Calu3 (cell line): Measurements from ENCODE around the gene DYRK2. TPM values are rescaled to one million over a fixed set of nuclear protein-coding genes. Genes with fewer than 3 reads are reported as not detected.
A peak's percentile ranks its signal among the peaks of the same experiment; 100 is the strongest.
"Not testable (repeated sequence)": the region's sequence is repeated elsewhere in the genome, so short reads cannot be mapped to it uniquely, and the experiment has no call there.

Experiments
- BruUV-seq: library from RNA; stranded (reverse); fragments of 400-500 nt; replicated peaks from 2 replicates; lab custom pipeline; 2021; lab: Mats Ljungman, UMichigan
- CTCF ChIA-PET: fragments of 300-600 bp; sonication (Branson Sonifier 250); formaldehyde crosslinking; loops from one replicate; lab custom pipeline; 2022; ENCODE audit warnings: antibody characterized with exemption; lab: Charles Lee
- DNase-seq: peaks from one replicate; pipeline ENCODE4 v3.0.0; 2022
- H3K27ac Mint-ChIP-seq: one replicate; pipeline ENCODE4 v1.8.0; 2022; ENCODE audit warnings: mixed read lengths; ENCODE audit not compliant: unreplicated experiment
- H3K27me3 Mint-ChIP-seq: one replicate; pipeline ENCODE4 v1.8.0; 2022; ENCODE audit warnings: mixed read lengths; ENCODE audit not compliant: unreplicated experiment
- H3K36me3 Mint-ChIP-seq: one replicate; pipeline ENCODE4 v1.8.0; 2022; ENCODE audit warnings: mild to moderate bottlenecking, moderate library complexity, mixed read lengths; ENCODE audit not compliant: insufficient read depth, unreplicated experiment
- H3K4me1 Mint-ChIP-seq: one replicate; pipeline ENCODE4 v1.8.0; 2022; ENCODE audit warnings: mild to moderate bottlenecking, low read depth, mixed read lengths; ENCODE audit not compliant: unreplicated experiment
- H3K4me3 Mint-ChIP-seq: one replicate; pipeline ENCODE4 v1.8.0; 2022; ENCODE audit warnings: mild to moderate bottlenecking, low read depth, moderate library complexity, mixed read lengths; ENCODE audit not compliant: unreplicated experiment
- H3K9me3 Mint-ChIP-seq: one replicate; pipeline ENCODE4 v1.8.0; 2022; ENCODE audit warnings: low read depth, mixed read lengths; ENCODE audit not compliant: unreplicated experiment
- CTCF ChIP-seq: fragments of 200-600 bp; IDR thresholded peaks from one replicate; pipeline ENCODE4 v1.8.0; 2022; ENCODE audit warnings: antibody characterized with exemption; ENCODE audit not compliant: unreplicated experiment
- intact Hi-C: fragments of 100-400 bp; cut with micrococcal nuclease; formaldehyde crosslinking; loops from one replicate; pipeline ENCODE4 v1.10.0; 2022; ENCODE audit not compliant: unreplicated experiment
- total RNA-seq: library from RNA; stranded (reverse); gene quantifications from 2 replicates; pipeline ENCODE4 v1.2.3, GENCODE V29; 2022

DYRK2 gene
- total RNA-seq, 1 experiment from 2014 or later: 62.3 TPM

DNA sequence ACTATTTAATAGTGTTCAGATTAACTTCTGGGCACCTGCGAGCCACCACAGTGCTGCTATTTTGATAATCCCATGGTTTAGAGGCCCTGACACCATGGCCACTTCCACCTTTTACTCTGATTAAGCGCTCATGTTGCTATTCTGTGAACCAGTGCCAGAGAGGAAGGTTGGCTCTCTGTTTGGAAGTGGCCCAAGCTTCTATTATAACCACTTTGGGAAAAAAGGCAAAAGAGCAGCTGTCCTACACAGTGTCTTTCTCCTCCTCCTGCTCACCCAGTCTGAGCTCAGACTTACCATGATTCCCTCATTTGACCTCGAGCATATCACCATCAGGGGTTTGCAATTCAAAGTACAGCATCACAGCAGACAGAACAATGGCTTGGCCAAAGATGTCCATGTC is 23.3 kb downstream of the DYRK2 start:
- no TSS peak for BruUV-seq
- TF ChIP-seq CTCF: no peak
- no peak for DNase-seq

GRCh38 chr12:67672507-67672906 is 24.0 kb downstream of the DYRK2 start:
- intact Hi-C loops, DNase-seq, H3K27me3 Mint-ChIP-seq, BruUV-seq, CTCF ChIA-PET, H3K27ac Mint-ChIP-seq, H3K4me3 Mint-ChIP-seq, H3K36me3 Mint-ChIP-seq: not testable (repeated sequence)
- H3K9me3 Mint-ChIP-seq: peaks cover 11% of the 10 kb centered on the region
- peaks cover 14% of the 10 kb centered on the region for H3K4me1 Mint-ChIP-seq

More for the DNA sequence above, 23.3 kb downstream of the DYRK2 start:
- peaks cover 14% of the 10 kb centered on the region for H3K4me1 Mint-ChIP-seq
- no peaks in the 10 kb centered on the region for H3K27me3 Mint-ChIP-seq
- no peaks in the 10 kb centered on the region for H3K36me3 Mint-ChIP-seq
- CTCF ChIA-PET: no interaction called here
- intact Hi-C loops: no loop called here
- H3K4me3 Mint-ChIP-seq: no peak overlapping the region
- H3K9me3 Mint-ChIP-seq: peaks cover 11% of the 10 kb centered on the region
- H3K27ac Mint-ChIP-seq: no peak overlapping the region

GRCh38 chr12:67673509-67673908 is 25.0 kb downstream of the DYRK2 start:
- CTCF ChIA-PET, intact Hi-C loops, H3K27me3 Mint-ChIP-seq, H3K27ac Mint-ChIP-seq, DNase-seq, H3K4me3 Mint-ChIP-seq, BruUV-seq, H3K36me3 Mint-ChIP-seq: not testable (repeated sequence)
- Mint-ChIP-seq H3K4me1 (peaks cover 18% of the 10 kb centered on the region), H3K9me3 (peaks cover 11% of the 10 kb centered on the region)

DNA sequence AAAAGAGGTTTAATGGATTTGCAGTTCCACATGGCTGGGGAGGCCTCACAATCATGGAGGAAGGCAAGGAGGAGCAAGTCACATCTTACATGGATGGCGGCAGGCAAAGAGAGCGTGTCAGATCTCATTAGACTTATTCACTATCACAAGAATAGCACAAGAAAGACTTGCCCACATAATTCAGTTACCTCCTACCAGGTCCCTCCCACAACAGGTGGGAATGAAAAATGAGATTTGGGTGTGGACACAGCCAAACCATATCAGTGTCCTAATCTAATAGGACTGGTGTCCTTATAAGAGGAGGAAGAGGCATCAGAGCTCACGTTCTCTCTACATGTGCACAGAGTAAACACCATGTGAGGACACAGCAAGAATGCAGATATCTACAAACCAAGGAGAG is 25.9 kb downstream of the DYRK2 start:
- no peaks in the 10 kb centered on the region for H3K36me3 Mint-ChIP-seq
- intact Hi-C loops: no loop called here
- no peak overlapping the region for H3K4me3 Mint-ChIP-seq
- H3K27me3 Mint-ChIP-seq: no peaks in the 10 kb centered on the region
- no TSS peak for BruUV-seq
- peak overlapping the region; percentile 25 for H3K27ac Mint-ChIP-seq
- no peak for DNase-seq
- no peak for TF ChIP-seq CTCF
- CTCF ChIA-PET: no interaction called here
- peaks cover 21% of the 10 kb centered on the region for H3K4me1 Mint-ChIP-seq
- H3K9me3 Mint-ChIP-seq: peaks cover 11% of the 10 kb centered on the region

GRCh38 chr12:67676624-67677023 is 28.1 kb downstream of the DYRK2 start:
- no peak for DNase-seq
- Mint-ChIP-seq H3K27ac (no peak overlapping the region), H3K4me3 (no peak overlapping the region), H3K36me3 (no peaks in the 10 kb centered on the region), H3K27me3 (no peaks in the 10 kb centered on the region), H3K4me1 (peaks cover 18% of the 10 kb centered on the region), H3K9me3 (peaks cover 11% of the 10 kb centered on the region)
- intact Hi-C loops: no loop called here
- CTCF ChIA-PET: no interaction called here
- TF ChIP-seq CTCF: no peak
- BruUV-seq: no TSS peak
